OCI-LY3 (cell line): ENCODE measurements around the gene SHC1.

Source experiments
- CTCF ChIP-seq: fragments of 200-600, 300-600 bp; sonication (generic); IDR thresholded peaks from 2 replicates; pipeline ENCODE4 v1.5.1; 2014; ENCODE audit warnings: antibody characterized with exemption, low read length, low read depth
- EZH2phosphoT487 ChIP-seq: fragments of 200-600 bp; shearing (Covaris generic); IDR thresholded peaks from 2 replicates; pipeline ENCODE4 v1.6.1; 2018; ENCODE audit warnings: antibody characterized with exemption, mixed run types, low read depth

- no peak for TF ChIP-seq CTCF
- TF ChIP-seq EZH2phosphoT487, result no peak
These were observed 4.4 kb downstream of the SHC1 start for GRCh38 chr1:154966111-154966510.
